ENCODE results near the gene RGS12.

Gene RGS12

GRCh38 chr4:3253808-3254207, 39.0 kb upstream of the RGS12 start:
- no peak for DNase-seq (ENCODE audit: low read depth)

- no peak for DNase-seq (ENCODE audit: low read depth)
These were observed 38.3 kb upstream of the RGS12 start for GRCh38 chr4:3254302-3255131.

- DNase-seq (ENCODE audit: low read depth): no peak
These were observed 37.1 kb upstream of the RGS12 start for GRCh38 chr4:3255611-3256186.

DNA sequence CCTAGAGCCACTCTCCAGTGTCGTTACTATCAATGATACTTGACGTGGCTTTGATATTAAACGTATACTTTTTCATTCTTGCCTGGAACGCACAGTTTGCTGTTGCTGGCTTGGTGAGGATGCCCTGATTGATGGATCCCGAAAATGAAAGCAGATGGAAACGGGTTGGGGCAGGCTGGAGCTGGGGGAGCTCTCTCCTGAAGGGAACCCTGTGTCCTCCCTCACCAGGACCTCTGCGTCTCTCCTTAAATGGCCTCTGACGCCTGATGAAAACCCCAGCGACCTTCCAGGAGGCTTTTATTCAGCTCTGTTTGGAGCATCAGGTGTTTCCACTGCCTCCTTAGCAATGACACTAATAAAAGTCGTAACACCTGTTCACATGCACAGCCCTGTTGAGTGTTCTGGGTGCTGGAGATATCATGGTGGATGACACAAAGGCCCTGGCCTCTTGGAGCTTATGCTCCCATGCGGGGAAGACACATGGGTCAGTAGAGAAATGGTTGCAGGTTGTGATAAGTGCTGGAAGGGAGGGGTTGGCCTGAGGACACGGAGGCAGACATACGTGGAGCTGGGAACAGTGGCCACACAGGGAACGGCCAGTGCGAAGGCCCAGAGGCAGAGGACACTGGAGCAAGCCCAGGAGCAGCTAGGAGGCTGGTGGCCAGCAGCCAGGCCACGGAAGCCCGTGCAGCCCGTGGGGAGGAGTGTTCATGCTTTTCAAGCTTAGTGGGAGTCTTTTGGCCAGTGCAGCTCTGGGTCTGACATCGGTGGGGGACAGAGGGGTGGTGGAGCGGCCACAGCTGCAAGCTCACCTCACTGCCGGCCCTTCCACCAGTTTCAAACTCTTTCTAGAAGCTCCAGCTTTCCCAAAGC, 36.4 kb upstream of the RGS12 start:
- DNase-seq (ENCODE audit: low read depth): no peak

DNA sequence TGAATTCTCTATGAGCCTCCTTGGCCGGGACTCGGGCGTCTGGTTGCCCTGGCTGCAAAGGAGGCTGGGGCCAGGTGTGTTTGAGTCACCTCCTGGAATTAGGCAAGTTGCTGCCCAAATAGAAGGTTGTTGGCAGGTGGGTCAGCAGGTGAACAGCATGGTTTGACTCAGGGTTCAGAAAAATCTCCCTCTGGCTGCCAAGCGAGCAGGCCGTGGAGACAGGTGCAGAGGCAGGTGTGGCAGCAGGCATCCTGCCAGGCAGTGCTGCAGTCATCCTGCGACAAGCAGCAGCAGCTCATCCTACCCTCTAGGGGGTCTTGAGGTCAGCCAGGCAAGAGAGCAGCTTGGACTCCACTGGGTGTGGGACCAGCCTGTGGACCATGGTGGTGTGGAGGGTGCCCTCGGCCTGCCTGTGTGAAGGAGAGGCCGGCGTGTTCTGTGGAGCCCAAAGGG, 35.7 kb upstream of the RGS12 start:
- DNase-seq (ENCODE audit: low read depth): no peak

- no peak for DNase-seq (ENCODE audit: low read depth)
These were observed 35.0 kb upstream of the RGS12 start for GRCh38 chr4:3257556-3258482.

DNA sequence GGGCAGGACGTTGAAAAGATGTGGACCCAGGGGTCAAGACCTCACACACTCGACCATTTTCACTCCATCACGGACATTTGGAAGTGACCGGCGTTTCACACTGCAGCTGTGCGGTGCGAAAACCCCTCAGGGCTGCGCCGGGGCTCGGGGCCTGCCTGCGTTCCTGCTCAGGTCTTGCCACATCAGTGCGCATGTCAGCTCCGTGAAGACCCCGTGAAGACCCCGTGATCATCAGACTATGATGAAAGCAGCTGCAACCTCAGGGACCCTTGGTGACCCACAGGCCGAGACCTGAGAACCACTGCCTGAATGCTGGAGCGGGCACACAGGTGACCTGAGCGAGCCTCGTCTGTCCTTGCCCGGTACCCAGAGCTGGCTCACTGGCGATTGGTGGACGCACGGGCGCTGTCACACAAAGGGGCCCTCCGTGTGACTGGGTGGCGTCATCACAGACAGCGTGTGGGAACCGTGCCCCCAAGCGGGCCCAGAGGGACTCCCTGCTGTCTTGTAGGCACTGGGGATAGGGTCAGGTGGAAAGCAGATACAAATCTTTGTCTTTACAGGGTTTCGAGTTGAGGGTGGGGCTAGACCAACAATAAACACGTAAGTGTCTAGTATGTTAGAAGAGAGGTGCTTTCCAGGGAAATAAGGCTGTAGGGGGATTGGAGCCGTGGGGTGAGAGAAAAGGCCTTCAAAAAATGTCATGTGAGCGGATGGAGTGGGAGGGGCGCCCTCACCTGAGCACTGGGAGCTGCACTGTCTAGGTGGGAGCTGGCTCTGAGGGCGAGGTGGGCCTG, 31.2 kb upstream of the RGS12 start:
- no peak for DNase-seq (ENCODE audit: low read depth)

DNA sequence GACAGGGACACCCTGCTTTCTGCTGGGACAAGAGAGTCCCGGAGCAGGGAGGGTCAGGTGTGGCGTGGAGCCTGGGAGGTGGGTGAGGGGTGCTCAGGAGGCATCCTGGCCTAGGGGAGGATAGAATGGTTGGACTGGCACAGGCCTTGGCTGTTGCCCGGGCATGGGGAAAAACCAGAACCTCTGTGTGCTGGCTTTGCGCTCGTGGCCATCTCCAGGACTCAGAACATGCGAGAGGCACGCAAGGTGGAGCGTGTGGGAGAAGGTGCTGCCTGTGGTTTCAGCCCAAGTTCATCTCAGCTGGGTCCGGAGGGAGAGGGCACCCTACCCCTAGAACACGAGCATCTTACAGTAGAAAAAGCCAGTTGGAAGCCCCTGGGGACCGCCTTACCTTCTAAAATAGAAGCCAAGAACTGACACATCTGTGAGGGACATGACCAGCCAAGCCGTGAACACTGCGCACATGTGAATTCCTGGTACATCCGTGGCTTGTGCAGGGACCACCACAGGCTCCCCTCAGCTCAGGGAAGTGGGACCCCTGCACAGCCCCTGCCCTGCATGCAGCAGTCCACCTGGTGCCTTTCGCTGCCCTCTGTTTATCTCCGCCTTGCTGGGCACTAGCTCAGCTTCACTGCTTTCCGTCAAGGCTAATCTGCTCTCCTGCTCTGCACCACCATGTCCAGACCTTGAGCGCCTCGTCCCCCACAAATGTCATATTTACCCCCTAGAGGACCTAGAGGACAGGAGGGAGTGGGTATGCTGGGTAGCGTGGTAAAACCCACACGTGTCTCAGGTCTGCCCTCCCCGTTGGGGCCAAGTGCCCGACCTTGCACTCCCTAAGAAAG, 30.4 kb upstream of the RGS12 start:
- no peak for DNase-seq (ENCODE audit: low read depth)

DNA sequence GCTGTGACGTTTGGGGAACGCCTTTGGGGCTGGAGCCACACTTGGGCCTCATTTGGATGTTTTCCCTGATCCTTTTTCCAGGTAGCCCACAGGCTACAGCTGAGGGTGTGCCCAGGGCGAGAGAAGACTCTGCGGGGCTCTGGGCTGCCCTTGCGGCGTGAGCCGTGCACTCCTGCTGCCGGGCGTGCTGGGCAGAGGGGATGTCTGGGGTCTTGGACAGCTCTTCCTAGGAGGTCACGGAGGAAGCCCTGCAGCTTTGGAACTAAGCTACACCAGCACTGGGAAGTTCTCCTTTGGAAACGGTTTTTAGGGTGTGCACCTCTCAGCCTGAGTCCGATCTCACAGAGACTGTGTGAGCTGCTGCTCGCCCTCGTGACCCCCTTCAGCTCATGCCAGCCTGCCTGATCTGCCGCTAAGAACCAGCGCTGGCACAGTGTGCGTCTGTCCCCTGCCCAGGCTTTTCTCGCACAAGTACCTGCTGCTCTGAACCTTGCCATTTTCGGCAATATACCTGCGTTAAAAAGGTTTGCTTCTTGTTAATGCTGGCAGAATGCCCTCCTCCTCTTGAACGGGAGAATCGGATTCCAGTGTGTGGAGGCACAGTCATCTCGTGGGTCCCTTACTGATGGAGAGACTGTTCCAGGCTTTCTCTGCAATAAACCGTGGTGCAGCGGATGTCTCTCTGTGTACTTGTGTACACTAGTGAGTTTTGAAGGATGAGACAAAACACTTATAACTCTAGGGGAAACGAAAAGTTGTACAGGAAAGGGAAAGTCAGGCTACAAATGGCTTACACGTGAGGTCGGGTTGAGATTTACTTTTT, 29.6 kb upstream of the RGS12 start:
- no peak for DNase-seq (ENCODE audit: low read depth)

DNA sequence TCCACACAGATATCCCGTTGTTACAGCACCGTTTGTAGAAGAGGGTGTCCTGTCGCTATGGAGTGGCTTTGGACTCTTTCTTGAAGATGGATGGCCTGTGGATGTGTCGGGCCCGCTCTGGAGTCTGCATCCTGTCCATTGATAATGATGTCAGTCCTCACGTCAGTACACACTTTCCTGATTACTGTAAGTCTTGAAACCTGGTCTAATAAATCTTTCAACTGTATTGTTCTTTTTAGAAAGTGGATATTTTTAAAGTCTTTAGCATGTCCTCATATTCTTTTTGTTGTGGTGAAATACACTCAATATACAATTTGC, 29.0 kb upstream of the RGS12 start:
- DNase-seq (ENCODE audit: low read depth): no peak

GRCh38 chr4:3266076-3266475, 26.7 kb upstream of the RGS12 start:
- no peak for DNase-seq (ENCODE audit: low read depth)

- DNase-seq (ENCODE audit: low read depth): no peak
These were observed 25.0 kb upstream of the RGS12 start for GRCh38 chr4:3267576-3268394.

GRCh38 chr4:3268395-3269104, 24.3 kb upstream of the RGS12 start:
- no peak for DNase-seq (ENCODE audit: low read depth)

GRCh38 chr4:3269105-3269927, 23.5 kb upstream of the RGS12 start:
- DNase-seq (ENCODE audit: low read depth): no peak

- DNase-seq (ENCODE audit: low read depth): no peak
These were observed 22.7 kb upstream of the RGS12 start for GRCh38 chr4:3269991-3270611.

DNA sequence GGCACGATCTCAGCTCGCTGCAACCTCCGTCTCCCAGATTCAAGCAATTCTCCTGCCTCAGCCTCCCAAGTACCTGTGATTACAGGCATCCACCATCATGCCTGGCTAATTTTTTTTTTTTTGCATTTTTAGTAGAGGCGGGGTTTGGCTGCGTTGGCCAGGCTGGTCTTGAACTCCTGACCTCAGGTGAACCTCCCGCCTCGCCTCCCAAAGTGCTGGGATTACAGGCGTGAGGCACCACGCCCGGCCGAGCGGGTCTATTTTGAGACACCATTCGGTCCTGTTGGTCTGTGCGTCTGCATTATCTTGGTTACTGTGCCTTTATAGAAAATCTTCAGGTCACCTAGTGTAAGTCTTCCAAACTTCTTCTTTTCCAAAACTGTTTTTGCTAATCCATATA, 21.7 kb upstream of the RGS12 start:
- no peak for DNase-seq (ENCODE audit: low read depth)

Data from activated T-cell treated with anti-CD3 and anti-CD28 coated beads for 1 hour (primary cell).